Measurements from ENCODE around the gene CSNK1D.
A peak's percentile ranks its signal among the peaks of the same experiment; 100 is the strongest.

Gene CSNK1D

DNA sequence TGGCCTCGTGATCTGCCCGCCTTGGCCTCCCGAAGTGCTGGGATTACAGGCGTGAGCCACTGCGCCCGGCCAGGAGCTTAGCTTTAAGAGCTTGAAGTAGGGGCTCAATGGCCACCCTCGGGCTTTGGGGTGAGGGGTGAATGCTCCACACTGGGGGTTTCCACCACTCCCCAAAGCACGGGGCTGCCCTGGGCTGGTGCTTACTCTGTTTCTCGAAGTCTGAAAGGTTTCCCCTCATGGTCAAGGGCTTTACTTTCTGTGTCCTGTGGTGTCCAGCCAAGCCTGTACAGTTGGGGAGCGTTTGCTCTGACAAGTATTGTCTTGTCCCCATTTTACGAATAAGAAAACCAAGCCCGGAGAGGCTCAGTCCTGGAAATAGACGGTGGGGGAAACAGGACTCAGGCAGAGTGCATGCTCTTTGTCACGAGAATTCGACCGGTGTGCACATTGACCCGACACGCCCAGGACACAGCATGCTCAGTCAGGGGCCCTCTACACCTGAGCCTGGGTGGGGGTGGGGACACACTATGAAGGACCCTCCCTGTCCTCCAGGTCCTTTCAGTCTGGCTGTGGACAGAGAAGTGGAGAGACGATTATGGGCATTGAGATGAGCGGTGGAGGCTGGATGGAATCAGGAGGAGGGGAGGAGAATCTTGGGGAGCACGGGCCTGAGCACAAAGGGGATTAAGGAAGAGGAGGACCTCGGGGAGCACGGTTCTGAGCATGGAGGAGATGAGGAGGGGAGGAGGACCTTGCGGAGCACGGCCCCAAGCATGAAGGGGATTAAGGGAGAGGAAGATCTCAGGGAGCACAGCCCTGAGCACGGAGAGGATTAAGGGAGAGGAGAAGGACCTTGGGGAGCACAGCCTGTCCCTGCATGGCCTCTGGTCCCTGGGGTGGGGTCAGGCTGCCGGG lies 36.4 kb upstream of the CSNK1D start:
- DNase-seq, result no peak

DNA sequence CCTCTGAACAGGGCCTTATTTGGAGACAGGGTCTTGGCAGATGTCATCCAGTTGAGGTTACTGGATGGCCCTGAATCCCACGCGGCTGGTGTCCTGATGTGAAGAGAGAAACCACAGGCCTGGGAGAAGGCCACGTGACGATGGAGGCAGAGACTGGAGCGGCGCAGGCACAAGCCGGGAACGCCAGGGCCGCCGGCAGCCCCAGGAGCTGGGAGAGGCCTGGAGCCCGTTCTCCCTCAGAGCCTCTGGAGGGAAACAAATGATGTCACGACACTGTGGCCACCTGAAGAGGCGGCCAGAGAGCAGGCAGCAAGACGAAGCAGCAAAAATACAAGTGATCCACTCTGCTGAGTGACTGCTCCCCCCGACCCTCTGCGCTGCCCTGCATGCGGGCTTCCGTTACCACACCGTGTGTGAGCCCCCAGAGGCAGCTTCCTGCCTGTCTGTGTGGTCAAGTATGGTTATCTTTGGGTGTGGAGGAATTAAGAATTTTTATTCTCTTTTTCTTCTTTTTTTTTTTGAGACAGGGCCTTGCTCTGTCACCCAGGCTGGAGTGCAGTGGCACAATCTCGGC lies 32.3 kb upstream of the CSNK1D start:
- no peak for DNase-seq

DNA sequence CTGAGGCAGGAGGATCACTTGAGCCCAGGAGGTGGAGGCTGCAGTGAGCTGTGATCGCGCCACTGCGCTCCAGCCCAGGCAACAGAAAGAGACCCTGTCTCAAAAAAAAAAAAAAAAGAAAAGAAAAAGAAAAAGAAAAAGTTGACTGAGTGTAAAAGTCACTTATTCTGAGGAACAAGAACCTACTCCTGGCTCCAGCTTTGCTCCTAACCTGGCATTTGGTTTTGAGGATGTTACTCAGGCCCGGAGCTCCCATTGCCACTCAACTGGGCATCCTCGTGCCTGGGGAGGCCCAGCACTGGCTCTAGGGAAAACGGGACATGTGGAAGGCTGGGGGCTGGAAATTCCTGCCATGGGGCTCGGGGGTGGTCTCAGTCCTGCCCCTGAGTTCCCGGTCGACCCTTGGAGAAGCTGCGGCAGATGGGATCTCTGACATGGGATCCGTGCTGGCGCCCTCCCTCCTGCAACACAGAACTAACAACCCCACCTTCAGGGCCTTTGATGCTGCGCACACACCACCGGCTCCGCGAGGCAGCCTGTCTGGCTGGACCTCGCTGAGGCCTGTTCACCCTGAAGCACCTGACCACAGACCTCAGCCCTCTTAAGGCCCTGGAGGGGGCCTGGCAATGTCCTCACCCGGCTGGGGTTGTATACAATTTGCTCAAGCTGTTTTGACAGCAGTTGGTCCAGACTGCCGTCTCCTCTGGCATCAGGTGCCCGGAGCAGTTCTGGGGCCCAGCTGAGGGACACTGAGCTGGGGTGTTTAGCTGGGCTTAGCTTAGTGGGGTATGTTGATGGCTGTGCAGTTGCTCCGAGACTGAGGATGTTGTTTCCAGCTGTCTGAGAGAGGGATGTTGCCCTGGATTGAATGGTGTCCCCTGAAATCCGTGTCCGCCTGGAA lies 31.6 kb upstream of the CSNK1D start:
- DNase-seq, result no peak

DNA sequence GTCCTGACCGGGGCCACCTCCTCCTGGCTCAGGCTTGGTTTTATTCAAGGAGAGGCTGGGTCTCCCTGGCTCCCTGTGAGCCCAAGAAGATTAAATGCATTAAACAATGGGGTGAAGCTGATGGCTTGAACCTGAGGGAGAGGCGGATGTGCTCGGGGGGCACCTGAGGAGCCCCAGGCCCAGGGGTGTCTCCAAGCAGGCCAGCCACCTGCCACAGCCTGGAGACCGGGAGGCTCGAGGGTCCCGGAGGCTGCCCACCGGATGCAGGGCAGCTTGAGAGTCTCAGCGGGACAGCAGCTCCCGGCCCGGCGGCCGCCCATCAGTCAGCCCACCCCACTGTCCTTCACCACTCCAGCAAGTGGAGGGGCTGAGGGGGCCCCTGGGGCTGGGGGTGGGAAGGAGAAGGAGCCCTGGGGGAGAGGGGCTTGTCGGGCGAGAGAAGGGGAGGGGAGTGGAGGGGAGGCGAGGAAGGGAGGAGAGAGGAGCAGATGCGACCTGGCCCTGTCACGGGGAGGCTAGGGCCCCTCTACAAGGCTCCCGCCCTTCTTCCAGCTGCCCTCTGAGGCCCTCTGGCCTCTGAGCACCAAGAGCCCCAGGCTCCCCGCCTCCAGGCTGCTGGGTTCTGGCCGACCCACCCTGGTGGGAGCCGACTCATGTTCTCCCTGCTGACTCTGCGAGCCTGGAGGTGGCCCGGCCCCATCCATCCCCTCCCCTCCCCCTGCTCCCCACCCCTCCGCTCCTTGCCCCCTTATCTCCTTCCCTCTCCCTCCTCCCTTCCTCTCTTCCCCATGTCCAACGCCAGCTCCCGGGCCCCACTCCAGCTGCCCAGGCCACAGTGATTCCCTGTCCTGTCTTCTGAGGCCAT lies 30.7 kb upstream of the CSNK1D start:
- no peak for DNase-seq

DNA sequence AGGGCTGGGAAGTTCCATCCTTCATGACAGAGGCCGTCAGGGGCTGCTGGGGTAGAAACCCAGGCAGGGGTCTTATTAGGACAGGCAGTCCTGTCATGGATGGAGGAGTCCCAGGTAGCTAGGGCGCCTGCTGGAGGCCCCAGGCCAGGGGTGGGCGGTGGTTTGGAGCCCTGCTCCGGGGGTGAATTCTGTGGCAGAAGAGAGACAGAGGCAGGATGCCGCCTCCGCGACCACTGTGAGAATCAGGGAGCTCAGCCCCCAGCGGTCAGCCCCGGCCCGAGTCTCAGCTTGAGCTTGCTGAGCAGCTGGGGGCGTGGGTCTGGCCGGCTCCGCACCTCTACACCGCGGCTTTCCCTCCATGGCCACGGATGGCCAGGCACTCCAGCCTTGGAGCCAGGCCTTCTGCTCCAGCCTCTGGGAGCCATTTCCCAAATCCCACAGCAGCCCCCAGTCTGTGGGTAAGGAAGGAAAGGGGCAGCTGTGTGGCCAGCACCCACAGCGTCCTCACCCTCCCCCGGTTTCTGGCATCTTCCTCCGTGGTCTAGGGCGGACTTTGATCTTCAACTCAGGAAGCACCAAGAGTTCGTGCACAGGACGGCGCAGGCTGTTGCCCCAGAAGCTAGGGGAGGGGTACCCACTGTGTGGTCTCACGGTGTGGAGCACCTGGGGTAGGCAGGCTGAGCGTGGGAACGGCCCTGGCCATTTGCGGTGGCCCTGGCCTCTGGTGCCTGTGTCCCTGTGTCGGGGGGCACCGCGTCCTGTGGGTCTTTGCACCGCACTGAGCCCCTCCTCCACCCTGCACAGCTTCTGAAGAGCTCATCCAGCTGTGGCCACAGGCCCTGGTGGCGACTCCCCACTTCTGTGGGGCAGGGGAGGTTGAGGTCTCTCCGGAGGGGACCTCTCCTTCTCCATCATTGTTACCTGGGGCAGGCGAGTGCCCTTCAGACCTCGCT lies 29.8 kb upstream of the CSNK1D start:
- DNase-seq, result no peak

DNA sequence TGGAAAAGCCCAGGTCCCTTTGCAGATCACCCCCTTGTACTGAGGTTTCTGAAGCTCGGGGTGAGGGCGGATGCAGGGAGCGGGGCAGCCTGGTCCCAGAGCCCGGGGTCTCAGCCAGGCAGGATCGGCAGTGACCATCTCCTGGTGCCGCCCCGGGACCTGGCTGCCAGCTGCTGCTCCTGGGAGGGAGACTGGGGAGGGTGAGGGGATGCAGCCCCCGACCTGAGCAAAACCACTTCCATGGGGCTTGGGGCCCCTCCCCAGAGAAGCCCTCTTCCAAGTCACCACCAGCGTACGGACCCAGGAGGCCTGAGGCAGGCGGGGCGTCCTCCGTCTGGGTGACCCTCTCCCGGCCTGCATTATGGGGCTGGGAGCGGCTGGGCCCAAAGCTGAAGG lies 29.1 kb upstream of the CSNK1D start:
- DNase-seq, result no peak

DNA sequence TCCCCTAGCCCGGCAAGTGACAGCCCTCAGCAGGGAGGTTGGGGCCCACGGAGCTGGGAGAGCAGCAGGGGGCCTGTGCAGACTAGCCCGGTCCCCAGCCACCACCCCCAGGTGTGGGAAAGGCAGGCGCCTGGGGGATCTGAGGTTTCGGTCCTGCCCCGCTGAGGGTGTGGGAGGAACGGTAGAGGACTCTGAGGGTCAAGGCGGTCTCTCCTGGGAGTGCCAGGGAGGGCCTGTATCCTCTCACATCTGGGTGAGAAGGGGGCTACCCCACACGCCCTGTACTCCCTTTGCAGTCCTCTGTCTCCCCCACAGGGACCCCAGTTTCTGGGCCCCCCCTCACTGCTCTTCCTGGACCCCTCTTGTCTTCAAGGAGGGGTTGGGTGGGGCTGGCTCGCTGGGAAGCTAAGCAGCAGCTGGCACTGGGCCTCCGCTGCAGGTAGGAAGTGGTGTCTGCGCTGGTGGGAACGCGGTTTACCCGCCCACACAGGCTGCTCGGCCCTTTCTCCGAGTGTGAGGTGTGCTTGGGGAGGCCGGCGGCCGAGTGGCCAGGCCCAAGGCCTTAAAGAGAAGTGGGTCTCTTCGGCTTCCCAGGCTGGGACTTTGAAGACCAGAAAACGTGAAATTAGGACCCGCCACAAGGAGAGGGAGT lies 28.5 kb upstream of the CSNK1D start:
- DNase-seq, result no peak

DNA sequence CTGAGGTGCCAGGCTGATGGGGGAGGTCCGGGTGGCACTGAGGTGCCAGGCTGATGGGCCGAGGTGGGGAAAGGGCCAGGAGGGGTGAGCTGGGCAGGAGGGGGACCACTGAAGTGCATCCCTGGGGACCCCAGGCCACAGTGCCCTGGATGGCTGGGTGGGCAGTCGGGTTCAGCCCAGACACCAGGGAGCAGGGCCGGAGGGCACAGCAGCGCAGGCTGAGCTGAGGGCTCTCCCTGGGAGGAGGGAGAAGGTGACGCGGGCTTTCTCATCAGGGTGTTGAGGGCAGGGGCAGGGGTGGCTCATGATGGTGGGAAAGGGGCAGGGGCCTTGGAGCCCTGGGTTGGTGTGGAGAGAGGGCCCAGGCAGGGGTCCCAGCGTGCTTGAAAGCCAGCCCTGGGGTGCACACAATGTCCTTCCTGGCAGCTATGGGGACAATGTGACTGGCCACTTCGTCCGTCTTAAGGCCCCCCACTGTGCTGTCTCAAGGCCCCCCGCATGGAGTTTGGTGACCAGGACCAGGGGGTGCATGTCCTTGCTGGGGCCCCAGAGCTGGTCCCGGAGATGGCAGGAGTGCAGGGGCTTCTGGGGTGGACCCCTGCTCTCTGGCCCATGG lies 27.9 kb upstream of the CSNK1D start:
- no peak for DNase-seq

DNA sequence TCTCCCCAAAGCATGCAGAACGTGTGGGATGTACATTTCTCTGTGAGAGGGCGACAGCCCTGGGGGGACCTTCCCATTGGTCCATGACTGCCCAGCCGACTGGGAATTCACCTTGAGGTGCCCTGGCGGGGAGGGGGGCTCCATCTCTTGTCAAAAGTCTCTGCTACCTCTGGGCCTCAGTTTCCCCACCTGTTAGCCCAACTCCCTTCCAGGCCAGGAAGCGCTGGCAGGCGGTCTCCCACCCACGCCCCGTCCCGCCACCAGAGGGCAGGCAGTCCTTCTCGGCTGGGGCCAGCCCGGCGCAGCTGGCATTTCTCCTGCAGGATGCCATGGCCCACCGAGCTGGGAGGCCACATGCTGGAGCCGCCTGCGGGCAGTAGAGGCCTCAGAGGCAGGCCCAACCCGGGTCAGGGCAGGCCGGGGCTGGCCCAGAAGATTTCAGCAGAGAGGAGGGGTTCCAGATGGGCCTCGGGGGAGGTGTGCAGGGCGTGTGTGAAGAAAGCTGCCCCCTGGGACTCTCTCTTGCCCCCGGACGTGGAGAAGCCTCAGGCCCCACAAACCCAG lies 27.3 kb upstream of the CSNK1D start:
- peak; percentile 44 for DNase-seq

DNA sequence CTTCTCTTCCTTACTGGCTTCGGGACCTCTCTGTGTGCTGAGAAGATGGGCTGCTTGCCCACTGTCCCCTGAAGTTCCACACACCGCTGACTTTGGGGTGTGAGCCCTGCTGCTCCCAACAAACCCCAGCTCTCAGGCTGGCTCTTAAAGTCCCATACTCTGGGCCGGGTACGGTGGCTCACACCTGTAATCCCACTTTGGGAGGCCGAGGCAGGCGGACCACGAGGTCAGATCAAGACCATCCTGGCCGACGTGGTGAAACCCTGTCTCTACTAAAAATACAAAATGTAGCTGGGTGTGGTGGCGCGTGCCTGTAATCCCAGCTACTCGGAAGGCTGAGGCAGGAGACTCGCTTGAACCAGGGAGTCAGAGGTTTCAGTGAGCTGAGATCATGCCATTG lies 26.7 kb upstream of the CSNK1D start:
- DNase-seq, result no peak

DNA sequence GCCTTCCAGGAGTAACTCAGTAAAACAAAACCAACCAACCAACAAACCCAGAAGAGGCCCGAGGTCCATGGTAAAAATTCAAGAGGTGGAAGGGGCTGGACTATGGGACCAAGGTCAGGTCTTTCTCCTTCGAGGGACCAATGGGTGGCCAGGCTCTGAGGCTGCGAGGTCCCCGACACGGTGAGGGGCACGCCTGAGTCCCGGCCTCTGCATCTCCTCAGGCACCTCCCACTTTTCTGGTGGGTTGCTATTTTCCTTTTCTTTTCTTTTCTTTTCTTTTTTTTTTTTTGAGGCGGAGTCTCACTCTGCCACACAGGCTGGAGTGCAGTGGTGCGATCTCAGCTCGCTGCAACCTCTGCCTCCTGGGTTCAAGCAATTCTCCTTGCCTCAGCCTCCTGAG lies 26.0 kb upstream of the CSNK1D start:
- DNase-seq, result no peak

DNA sequence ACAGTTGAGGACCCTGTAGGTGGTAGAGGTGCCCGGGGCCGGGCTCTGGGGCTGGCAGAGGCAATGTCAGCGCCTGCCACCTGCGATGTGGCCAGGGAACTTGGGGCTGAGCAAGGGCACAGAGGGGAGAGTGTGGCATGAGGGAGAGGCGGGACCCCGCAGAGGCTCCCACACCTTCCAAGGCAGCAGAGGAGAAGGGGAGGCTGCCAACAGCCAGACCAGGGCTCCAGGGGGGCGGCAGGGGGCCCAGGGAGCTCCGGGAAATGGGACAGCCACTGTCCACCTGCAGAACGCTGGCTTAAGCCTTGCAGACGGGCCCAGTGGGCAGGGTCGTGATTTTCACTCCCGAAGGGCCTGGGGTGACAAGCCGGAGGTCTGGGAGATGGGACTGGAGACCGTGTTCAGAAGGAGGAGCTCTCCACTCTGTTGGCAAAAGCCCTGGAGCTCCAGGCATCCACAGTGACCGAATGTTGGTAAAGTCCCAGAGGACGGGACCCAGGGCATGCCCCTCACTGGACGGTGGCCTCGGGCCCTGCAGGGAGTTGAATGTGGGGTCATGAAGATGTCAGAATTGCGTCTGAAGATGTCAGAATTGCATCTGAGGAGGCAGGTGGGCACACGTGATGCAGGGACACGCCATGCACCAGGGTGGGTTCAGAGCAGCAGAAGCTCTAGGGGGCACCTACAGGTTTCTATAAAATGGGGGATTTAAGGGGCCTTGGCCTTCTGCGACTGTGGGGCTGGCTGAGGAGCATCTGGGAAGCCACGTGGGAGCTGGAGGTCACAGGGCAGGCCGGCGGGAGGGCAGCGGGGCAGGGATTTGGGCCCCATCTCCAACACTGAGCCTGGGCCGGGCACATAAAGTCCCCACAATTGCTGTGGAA lies 25.3 kb upstream of the CSNK1D start:
- no peak for DNase-seq

DNA sequence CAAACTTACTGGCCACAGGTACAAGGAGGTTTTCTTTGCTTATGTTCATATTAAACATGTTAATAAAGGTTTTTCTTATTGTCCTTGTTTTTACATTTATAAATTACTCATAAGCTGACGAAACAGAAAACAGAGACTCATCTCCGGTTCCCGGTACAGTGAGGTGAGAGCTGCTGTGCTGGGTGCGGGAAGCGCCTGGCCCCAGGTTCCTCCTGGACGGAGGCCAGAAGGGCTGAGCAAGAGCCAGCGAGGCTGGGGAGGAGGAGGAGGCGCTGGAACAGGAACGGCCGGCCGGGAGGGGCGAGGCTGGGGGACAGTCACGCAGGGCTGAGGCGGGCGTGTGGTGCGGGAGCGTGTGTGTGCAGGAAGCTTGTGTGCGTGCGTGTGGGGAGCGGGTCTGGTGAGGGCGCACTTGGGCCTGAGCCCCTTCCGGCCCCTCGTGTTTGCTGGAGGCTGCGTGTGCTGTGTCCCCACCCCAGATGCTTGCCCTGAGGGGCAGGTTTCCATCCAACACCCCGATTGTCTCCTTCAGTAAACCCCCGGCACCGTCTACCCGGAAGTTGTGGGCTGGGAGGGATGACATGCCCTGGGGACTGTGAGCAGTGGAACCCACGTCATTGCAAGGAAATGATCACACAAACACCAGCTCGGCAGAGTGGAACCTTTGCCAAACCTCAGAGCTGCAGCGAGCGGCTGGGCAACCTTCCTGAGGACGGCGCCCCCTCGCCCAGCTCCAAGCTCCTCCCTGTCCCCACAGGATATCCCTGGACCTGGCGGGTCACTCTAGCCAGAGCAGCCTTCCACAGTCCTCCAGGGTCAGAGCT lies 24.4 kb upstream of the CSNK1D start:
- DNase-seq, result peak; percentile 62

DNA sequence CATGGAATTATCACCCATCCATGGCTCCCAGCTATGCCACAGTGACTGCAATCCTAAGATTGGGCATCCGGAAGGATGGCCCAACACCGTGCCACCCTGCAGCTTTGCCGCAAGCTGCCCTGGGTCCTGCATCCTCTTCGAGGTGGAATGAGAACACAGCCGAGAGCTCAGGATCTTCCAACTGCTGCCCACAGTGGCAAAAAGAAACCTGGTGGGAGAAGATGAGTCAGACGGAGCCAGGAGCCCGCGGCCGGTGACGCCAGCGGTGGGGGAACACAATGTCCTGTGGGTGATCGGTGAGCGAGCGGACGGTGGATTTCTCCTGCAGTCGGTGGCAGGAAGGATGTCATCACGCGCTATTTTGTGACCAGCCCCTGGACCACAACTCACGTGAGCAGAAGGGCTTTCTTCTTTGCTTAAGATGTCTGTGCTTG lies 23.8 kb upstream of the CSNK1D start:
- peak; percentile 39 for DNase-seq

DNA sequence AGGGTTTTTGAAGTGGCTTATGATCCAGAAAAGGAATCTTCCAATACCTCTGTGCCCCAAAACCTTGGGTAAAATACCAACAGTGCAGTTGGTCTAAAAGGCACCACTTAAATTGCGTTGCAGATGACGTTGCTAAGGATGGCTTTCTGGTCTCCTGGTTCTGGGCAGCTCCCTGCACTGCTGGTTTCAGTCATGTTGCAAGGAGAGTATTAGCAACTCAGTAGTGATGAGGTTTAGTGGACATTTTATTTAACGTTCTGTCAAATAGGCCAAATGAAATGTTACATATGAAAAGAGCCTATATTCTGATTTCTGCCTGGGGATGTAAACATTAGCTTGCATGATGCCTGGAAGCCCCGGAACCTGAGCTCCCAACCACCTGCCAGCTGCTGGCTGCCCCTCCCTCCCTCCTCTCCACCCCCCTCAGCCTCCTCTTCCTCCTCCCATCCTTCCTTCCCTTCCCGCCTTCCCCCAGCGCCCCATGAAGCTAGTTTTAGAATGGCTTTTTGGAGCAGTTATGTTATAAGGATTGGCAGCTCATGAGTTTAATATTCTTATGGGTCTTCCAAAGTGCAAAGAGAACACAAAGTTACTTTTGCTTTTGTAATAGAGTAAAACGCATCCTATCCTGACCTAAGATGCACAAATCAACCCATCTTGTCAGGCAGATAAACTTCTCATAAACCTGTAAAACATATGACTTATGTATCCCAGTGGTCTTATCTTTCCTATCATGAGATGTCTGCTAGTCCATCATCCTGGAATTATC lies 23.2 kb upstream of the CSNK1D start:
- no peak for DNase-seq

DNA sequence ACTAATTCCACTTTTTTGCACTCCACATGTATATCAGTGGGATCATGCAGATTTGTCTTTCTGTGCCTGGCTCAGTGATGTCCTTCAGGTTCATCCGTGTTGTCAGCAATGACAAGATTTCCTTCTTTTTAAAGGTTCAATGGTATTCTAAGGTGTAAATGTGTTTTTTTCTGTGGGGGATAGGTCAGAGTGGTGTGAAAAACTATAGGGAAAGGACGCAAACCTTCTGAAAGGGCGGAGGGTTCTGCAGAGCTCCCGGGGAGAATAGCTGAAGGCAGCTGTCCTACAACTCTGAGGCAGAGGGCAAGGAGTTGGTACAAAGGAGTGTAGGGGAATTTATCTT lies 21.9 kb upstream of the CSNK1D start:
- no peak for DNase-seq

DNA sequence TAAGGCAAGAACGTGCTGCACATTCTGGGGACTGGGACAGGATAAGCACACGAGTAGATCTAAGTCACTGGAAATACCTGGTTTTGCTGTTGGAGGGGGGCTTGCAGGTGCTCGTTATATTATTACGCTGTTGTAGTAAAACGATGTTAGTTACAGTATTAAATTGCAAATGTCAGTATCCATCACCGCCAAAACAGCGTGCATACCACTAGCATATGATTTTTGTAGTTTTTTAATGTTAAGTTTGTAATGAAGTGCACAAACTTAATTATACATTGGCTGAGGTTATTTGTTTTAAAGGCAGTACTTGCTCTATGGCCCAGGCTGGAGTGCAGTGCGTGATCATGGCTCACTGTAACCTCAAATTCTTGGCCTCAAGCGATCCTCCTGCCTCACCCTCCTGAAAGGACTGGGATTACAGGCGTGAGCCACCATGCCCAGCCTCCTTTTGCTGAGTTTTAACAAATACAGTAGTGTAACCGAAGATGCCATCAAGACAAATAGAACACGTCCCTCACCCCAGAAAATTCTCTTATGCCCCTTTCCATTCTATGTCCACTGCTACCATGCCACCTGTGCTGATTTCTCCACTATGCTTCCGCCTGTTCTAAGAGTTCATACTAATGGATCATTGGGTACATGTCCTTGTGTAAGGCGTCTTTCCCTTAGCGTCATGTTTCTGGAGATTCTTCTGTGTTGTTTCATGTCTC lies 20.7 kb upstream of the CSNK1D start:
- DNase-seq, result no peak

Measured in NCI-H774 (cell line).